Fibroblast of lung (primary cell): ENCODE results near the gene ENKD1.

Source experiments
- CTCF ChIP-seq, 2 donors: IDR thresholded peaks in 1 of 2; conservative IDR thresholded peaks in 1 of 2; 1 replicate in 1 of 2; 2 replicates in 1 of 2; pipeline ENCODE4 v1.5.1; 2011 to 2012; ENCODE audit warnings: low read length in 2 of 2, control low read depth in 1 of 2, inconsistent platforms in 1 of 2, low read depth in 1 of 2, mild to moderate bottlenecking in 1 of 2
- EZH2 ChIP-seq: IDR thresholded peaks from 2 replicates; pipeline ENCODE4 v1.5.1; 2012; ENCODE audit warnings: low read length, control low read depth, mild to moderate bottlenecking; ENCODE audit errors: missing control alignments

- no peak for TF ChIP-seq CTCF (conservative IDR thresholded peaks at IDR 0.05 in 1 of 2, IDR thresholded peaks at IDR 0.05 in 1 of 2; ENCODE audit: low read depth in 1 of 2, low read length in 2 of 2)
- TF ChIP-seq EZH2 = no peak
Measured at GRCh38 chr16:67694611-67695010, 28.1 kb upstream of the ENKD1 start.
